Activated CD8-positive, alpha-beta memory T cell treated with anti-CD3 and anti-CD28 coated beads for 4 hours (primary cell): ENCODE results near the gene MAN2A1.
"Not testable (repeated sequence)": the region's sequence is repeated elsewhere in the genome, so short reads cannot be mapped to it uniquely, and the experiment has no call there.

Experiments used
- DNase-seq, 2 donors: peaks; one replicate each; pipeline ENCODE4 v3.0.0-alpha.2; 2020; ENCODE audit warnings: low read depth in 2 of 2

The MAN2A1 gene

GRCh38 chr5:109756543-109757185 lies 66.9 kb downstream of the MAN2A1 start:
- no peak for DNase-seq

GRCh38 chr5:109757490-109757889 lies 67.8 kb downstream of the MAN2A1 start:
- DNase-seq = no peak

GRCh38 chr5:109759306-109759705 lies 69.6 kb downstream of the MAN2A1 start:
- DNase-seq = no peak

- DNase-seq = not testable (repeated sequence)
These were observed 70.4 kb downstream of the MAN2A1 start for GRCh38 chr5:109760130-109760529.

- no peak for DNase-seq
These were observed 73.1 kb downstream of the MAN2A1 start for GRCh38 chr5:109762821-109763220.

- no peak for DNase-seq
These were observed 77.7 kb downstream of the MAN2A1 start for GRCh38 chr5:109767184-109767995.

GRCh38 chr5:109767997-109768396 lies 78.3 kb downstream of the MAN2A1 start:
- DNase-seq = no peak

- DNase-seq = no peak
These were observed 80.0 kb downstream of the MAN2A1 start for GRCh38 chr5:109769597-109770291.

- DNase-seq = no peak
These were observed 85.4 kb downstream of the MAN2A1 start for GRCh38 chr5:109775130-109775529.

GRCh38 chr5:109779036-109779735 lies 89.5 kb downstream of the MAN2A1 start:
- no peak for DNase-seq

GRCh38 chr5:109784687-109785086 lies 95.0 kb downstream of the MAN2A1 start:
- no peak for DNase-seq

GRCh38 chr5:109786206-109786855 lies 96.6 kb downstream of the MAN2A1 start:
- DNase-seq = no peak

GRCh38 chr5:109788596-109788995 lies 98.9 kb downstream of the MAN2A1 start:
- no peak for DNase-seq

GRCh38 chr5:109792613-109793012 lies 102.9 kb downstream of the MAN2A1 start:
- DNase-seq = no peak

GRCh38 chr5:109803854-109804253 lies 114.1 kb downstream of the MAN2A1 start:
- no peak for DNase-seq

GRCh38 chr5:109805472-109805871 lies 115.7 kb downstream of the MAN2A1 start:
- no peak for DNase-seq

- DNase-seq = no peak
These were observed 116.2 kb downstream of the MAN2A1 start for GRCh38 chr5:109805883-109806282.

- DNase-seq = no peak
These were observed 123.0 kb downstream of the MAN2A1 start for GRCh38 chr5:109812698-109813097.

GRCh38 chr5:109816732-109817131 lies 127.0 kb downstream of the MAN2A1 start:
- DNase-seq = no peak

- no peak for DNase-seq
These were observed 130.2 kb downstream of the MAN2A1 start for GRCh38 chr5:109819878-109820277.

- no peak for DNase-seq
These were observed 133.9 kb downstream of the MAN2A1 start for GRCh38 chr5:109823597-109823996.

- DNase-seq = no peak
These were observed 135.7 kb downstream of the MAN2A1 start for GRCh38 chr5:109825450-109825849.
